ENCODE data around the gene DLG2.

The DLG2 gene

GRCh38 chr11:83816572-83817187, 1810.5 kb downstream of the DLG2 start:
- TF ChIP-seq, protein P1, sequence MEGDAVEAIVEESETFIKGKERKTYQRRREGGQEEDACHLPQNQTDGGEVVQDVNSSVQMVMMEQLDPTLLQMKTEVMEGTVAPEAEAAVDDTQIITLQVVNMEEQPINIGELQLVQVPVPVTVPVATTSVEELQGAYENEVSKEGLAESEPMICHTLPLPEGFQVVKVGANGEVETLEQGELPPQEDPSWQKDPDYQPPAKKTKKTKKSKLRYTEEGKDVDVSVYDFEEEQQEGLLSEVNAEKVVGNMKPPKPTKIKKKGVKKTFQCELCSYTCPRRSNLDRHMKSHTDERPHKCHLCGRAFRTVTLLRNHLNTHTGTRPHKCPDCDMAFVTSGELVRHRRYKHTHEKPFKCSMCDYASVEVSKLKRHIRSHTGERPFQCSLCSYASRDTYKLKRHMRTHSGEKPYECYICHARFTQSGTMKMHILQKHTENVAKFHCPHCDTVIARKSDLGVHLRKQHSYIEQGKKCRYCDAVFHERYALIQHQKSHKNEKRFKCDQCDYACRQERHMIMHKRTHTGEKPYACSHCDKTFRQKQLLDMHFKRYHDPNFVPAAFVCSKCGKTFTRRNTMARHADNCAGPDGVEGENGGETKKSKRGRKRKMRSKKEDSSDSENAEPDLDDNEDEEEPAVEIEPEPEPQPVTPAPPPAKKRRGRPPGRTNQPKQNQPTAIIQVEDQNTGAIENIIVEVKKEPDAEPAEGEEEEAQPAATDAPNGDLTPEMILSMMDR (IDR thresholded peaks at IDR 0.05; ENCODE audit: low read depth, low read length): peak; percentile 56
- peak; percentile 33 for DNase-seq (ENCODE audit: low read depth, low spot score)
- H3K4me3 ChIP-seq (ENCODE audit: low read depth, low read length): no peak overlapping the region
- in situ Hi-C loops (cut with HindIII; ENCODE audit: low sequenced_read_pairs): no loop called here

DNA sequence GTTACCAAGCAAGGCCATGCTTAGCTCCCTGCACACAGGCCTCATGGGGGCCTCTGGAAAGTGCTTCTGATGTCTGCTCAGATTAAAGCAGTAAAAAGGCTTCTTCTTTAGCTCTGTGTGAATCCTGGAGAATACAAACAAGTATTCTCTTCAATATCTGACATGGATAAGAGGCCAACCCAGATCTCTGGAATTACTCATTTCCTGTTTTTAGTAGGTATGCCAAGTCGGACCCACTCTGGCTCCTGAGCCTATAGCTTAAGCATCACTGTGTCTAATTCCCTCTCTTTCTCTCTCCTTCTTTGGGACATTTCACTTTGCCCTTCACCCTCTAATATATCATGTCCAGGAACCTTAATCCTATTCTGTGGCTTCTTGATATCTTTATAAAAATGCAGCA, 1811.4 kb downstream of the DLG2 start:
- peak; percentile 10 for DNase-seq (ENCODE audit: low read depth, low spot score)
- in situ Hi-C loops (cut with HindIII; ENCODE audit: low sequenced_read_pairs): no loop called here
- H3K4me3 ChIP-seq (ENCODE audit: low read depth, low read length): no peak overlapping the region
- TF ChIP-seq, protein P1 (IDR thresholded peaks at IDR 0.05; ENCODE audit: low read depth, low read length): no peak

DNA sequence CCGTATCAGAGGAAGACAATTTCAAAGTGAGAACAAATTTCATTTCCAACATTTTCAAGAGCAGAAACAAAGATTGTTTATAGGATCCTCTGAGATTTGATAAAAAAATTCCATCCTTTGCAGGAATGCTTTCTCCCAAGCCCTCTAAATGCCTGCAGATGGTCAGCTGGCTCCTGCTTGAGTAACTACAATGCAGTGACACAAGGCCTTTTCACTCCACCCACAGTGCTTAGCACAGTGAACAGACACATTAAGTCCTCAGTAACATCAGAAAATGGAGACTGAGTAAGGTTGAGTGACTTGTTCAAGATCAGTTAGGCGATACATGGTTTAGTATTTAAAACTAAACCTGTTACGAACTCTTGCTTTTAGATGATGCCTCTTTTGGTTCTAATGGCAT, 1813.8 kb downstream of the DLG2 start:
- in situ Hi-C loops (cut with HindIII; ENCODE audit: low sequenced_read_pairs): no loop called here
- no peak for DNase-seq (ENCODE audit: low read depth, low spot score)
- TF ChIP-seq, protein P1 (IDR thresholded peaks at IDR 0.05; ENCODE audit: low read depth, low read length): no peak
- H3K4me3 ChIP-seq (ENCODE audit: low read depth, low read length): no peak overlapping the region

- in situ Hi-C loops (cut with HindIII; ENCODE audit: low sequenced_read_pairs): no loop called here
- H3K4me3 ChIP-seq (ENCODE audit: low read depth, low read length): no peak overlapping the region
- TF ChIP-seq, protein P1 (IDR thresholded peaks at IDR 0.05; ENCODE audit: low read depth, low read length): no peak
- no peak for DNase-seq (ENCODE audit: low read depth, low spot score)
Measured at GRCh38 chr11:83809274-83809673, 1817.9 kb downstream of the DLG2 start.

GRCh38 chr11:83801799-83802198, 1825.3 kb downstream of the DLG2 start:
- in situ Hi-C loops (cut with HindIII; ENCODE audit: low sequenced_read_pairs): no loop called here
- TF ChIP-seq, protein P1 (IDR thresholded peaks at IDR 0.05; ENCODE audit: low read depth, low read length): peak; percentile 22
- H3K4me3 ChIP-seq (ENCODE audit: low read depth, low read length): no peak overlapping the region
- DNase-seq (ENCODE audit: low read depth, low spot score): no peak

- TF ChIP-seq, protein P1 (IDR thresholded peaks at IDR 0.05; ENCODE audit: low read depth, low read length): no peak
- H3K4me3 ChIP-seq (ENCODE audit: low read depth, low read length): no peak overlapping the region
- no peak for DNase-seq (ENCODE audit: low read depth, low spot score)
- in situ Hi-C loops (cut with HindIII; ENCODE audit: low sequenced_read_pairs): no loop called here
Measured at GRCh38 chr11:83793310-83793709, 1833.8 kb downstream of the DLG2 start.

Data from astrocyte of the spinal cord (primary cell).